GM18867 (cell line): ENCODE data around the gene LHCGR.

Experiments
- ATAC-seq: cut with Tn5 transposase; IDR thresholded peaks from one replicate; pipeline ENCODE4 v1.9.1; 2021; ENCODE audit warnings: mild to moderate bottlenecking, moderate library complexity; ENCODE audit not compliant: unreplicated experiment

The LHCGR gene

DNA sequence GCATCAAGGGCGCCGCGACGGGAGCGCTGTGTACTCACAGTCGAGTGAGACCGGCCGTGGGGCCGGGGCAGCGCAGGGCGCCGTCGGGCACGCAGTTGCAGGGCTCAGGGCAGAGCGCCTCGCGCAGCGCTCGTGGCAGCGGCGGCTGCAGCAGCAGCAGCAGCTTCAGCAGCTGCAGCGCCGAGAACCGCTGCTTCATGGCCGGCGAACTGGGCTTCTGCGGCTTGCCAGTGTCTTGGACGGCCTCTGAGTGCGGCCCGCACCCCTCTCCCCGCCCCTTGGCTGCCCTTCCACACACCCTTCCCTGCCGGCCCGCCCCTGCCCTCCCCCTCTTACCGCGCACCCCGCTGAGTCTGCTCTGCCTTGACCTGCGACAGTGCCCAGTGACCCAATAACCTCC, at the start of gene LHCGR:
Gene LHCGR (minus strand): TSS at position 252 of the 400 bp plus-strand sequence. CDS start 53 bp downstream, at position 199.
- ATAC-seq = no peak

GRCh38 chr2:48799601-48800000, 44.1 kb upstream of the LHCGR start:
- ATAC-seq = no peak

DNA sequence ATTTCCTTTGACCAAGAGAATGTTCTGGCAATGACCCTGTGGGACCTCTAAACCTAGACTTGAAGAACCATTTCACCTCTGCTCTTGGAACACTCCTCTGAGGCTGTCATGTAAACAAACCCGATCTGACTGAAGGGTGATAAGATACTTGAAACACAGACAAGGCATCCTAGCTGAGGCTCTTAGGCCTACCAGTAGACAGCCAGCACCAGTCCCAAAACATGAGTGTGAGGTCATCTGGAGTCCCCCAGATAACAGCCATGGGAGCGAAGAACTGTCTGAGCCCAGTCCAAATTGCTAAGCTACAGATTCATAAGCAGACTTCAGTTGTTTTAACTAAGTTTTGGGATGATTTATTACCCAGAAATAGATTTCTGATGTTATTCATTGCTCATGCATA, 39.5 kb upstream of the LHCGR start:
- no peak for ATAC-seq

DNA sequence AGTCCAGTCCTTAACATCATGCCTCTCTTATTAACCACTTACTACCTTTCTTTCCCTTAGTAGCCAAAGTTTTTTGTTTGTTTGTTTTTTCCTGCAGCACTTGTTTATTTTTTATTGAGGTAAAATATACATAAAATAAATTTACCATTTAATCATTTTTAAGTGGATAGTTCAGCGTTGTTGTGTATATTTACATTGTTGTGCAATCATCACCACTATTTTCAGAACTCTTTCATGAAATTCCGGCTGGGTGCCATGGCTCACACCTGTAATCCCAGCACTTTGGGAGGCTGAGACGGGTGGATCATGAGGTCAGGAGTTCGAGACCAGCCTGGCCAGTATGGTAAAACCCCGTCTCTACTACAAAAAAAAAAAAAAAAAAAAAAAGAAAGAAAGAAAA, 38.1 kb upstream of the LHCGR start:
- ATAC-seq = no peak

- no peak for ATAC-seq
These were observed 36.5 kb upstream of the LHCGR start for GRCh38 chr2:48792030-48792429.

DNA sequence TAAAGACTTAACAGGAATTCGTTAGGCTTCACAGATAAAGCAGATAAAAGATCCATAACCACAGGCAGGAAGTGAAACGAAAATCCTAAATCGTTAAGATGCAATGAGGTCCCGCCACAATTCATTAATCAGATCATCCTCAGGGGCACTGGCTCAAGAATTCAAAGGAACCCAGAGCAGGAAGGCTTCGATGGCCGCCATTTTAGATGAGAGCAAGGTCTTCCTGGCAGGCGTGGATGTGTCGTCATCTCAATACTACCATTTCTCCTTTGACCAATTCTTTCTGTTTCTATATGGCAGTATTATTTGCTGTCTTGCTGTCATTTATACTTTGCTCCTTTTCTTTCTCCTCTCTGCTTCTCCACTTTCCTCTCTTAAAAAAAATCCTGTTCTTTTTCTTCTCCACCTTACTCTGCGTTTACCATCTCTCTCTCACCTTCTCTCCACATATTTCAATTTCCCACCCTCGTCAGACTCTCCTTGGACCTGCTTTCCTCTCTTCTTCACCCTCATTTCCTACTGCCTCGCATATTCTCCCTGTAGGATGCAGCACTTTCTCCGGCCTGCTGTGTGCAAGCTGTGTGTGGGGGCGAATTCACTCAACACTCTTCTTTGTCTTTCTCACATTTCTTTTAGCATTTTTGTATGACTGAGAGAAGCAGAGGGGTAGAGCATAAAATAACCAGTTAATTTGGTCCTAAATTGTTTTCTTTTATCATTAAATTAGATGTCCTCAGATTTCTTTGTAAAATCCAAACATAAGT, 35.1 kb upstream of the LHCGR start:
- no peak for ATAC-seq

- no peak for ATAC-seq
These were observed 32.1 kb upstream of the LHCGR start for GRCh38 chr2:48787580-48787979.

DNA sequence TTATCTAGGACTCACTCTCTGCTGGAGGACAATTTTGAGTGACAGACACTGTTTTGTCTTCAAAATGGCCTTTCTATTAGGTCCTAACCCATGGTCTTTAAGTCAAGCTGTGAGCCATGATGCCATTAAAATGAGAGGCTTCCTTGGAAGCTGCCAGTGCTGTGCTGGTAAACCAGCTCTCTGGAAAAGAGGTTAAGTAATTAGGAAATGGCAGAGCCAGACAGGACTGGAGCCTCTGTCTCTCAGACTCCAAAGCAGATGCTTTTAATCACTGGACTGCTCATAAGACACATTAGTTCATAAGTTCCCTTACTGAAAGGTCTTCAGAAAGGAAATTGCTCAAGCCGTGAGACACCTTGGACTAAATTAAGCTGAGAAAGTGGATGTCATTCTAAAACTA, 25.8 kb upstream of the LHCGR start:
- ATAC-seq = no peak

- ATAC-seq = no peak
These were observed 23.6 kb upstream of the LHCGR start for GRCh38 chr2:48779019-48779716.

GRCh38 chr2:48774251-48774650, 18.7 kb upstream of the LHCGR start:
- ATAC-seq = no peak

DNA sequence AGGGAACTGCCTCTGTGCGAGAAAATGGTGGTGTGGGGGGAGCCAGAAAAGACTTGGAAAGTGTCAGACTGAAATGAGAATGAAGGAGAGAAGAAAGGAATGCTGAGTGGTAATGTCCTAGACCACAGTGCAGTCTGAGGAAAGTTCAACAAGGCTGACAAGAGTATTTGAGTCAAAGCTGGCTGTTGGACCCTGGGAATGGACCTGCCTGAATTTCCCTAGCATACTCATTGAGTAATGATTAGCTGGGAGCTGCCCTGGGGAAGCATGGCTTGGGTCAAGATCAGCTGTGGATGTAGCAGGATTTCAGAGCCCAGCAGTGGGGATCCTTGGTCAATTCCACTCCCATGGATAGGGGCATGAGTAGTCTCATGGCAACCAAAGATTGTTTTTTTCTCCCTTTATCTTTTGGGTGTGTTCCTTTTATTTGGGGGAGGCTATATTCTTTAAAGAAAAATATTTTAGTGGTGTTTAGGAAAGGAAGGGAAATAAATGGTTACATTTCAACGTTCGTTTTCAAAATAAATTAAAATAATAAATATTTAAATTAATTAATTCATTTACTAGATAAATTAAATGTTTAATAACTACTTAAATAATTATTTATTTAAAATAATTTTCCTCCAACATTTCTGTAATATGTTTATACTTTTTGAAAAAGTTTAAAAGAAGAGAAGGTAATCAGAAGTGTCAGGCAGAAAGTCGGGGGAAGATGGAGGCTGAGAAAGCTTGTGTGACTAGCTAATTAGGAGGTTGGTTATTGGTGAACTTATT, 15.9 kb upstream of the LHCGR start:
- no peak for ATAC-seq

DNA sequence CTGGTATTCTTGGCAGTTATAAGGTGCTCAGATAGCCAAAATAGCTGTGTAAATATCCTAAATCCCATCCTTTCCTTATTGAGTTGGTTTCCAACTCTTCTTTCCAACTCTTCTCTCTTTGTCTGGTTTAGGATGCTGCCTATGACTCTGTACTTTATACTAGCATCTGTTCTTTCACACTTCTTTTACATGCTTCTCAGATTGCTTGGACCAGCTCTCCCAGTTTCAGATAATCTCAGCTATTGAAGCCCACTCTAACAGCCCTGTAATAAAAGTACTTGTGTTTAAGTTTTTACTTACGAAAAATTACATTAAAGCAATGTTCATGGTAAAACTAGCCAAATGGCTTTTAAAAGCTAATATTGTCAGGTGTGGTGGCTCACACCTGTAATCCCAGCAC, 14.7 kb upstream of the LHCGR start:
- ATAC-seq = no peak

DNA sequence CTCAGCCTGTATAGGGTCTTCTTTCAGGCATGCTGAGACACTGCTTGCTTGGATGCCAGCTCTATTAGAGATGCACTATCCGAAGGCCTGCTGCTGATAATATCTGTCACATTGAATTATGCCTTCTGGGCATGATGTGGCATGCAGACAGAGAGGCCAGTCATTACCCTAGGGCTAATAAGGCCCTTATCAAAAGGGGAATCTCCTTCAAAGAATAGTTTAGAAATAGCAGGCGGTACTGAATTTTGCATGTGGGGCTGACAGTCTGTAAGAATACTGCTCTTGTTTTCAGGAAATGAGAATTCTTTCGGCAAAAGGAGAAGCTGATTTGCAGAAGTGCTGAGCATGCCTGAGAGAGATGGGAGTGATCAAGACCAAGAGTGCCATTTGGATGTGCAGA, 13.1 kb upstream of the LHCGR start:
- no peak for ATAC-seq

DNA sequence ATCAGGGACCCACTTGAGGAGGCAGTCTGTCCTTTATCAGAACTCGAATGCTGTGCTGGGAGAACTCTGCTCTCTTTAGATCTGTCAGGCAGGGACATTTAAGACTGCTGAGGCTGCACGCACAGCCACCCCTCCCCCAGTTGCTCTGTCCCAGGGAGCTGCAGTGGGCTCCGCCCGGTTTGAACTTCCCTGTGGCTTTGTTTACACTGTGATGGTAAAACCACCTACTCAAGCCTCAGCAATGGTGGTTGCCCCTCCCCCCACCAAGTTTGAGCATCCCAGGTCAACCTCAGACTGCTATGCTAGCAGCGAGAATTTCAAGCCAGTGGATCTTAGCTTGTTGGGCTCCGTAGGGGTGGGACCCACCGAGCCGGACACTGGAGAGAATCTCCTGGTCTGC, 11.8 kb upstream of the LHCGR start:
- no peak for ATAC-seq

DNA sequence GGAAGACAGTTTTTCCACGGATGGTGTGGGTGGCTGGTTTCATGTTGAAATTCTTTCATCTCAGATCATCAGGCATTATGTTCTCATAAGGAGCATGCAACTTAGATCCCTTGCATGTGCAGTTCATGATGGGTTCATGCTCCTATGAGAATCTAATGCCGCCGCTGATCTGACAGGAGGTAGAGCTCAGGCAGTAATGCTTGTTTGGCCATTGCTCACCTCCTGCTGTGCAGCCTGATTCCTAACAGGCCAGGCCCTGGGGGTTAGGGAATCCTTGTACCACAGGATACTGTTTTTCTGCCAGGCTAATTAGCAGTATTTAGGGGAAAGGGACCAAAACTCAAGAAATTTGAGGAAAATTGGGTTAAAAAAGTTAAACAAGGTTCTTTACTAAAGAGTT, 5.3 kb upstream of the LHCGR start:
- ATAC-seq = no peak

DNA sequence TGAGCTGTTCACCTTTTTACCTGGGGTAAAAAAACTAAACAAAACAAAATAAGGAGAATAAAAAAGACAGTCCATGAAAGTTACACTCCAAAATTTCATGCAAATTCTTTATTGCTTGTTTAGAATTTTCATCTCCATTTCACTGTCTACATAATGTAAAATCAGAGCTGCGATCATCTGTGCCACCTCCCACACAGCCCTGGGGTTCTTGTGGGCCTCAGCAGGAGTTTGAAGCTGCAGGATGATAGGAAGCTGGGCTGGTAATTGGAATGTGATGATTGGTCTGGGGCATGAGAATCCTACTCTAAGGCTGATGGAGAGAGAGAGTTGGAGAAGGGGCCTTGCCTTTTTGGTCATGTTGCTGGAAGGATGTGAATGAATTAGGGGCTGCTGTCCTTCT, 4.2 kb upstream of the LHCGR start:
- ATAC-seq = no peak

DNA sequence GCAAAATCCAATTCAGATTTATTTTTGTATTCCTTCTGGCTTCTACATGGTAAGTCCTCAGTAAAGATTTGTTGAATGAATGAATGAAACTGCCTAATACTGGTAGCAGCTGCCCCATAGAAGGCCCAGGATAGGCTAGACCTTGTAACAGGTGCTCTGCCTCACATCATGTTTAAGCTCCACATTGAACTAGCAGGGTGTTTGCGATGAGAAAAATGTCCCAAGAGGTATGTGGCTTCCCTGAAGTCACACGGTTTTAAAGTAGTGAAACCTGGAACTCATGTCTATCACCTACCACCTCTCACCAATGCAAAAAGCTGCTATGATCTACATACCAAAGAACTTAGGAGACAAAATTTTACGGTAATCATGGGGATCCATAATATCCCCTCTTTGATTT, 765 bp upstream of the LHCGR start:
- no peak for ATAC-seq

- ATAC-seq = no peak
These were observed 650 bp downstream of the LHCGR start for GRCh38 chr2:48754874-48755273.

DNA sequence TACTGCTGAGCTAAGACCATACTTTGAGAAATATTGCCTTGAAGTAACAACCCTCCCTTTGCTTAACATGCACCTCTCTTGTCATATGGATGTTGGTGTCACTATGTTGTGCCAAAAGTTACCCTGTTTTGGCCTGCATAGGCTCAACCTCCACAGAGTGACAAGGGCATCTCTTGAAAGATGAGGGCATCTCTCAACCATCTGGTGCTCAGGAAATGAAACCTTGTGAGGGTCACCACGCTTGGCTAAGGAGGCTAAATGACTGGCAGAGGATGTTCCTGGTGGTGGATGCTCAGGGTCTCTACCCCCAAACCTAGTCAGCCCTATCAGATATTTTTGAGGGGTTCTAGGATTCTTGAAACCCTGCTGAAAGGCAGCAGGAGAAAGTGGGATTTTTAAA, 2.3 kb downstream of the LHCGR start:
- ATAC-seq = no peak

DNA sequence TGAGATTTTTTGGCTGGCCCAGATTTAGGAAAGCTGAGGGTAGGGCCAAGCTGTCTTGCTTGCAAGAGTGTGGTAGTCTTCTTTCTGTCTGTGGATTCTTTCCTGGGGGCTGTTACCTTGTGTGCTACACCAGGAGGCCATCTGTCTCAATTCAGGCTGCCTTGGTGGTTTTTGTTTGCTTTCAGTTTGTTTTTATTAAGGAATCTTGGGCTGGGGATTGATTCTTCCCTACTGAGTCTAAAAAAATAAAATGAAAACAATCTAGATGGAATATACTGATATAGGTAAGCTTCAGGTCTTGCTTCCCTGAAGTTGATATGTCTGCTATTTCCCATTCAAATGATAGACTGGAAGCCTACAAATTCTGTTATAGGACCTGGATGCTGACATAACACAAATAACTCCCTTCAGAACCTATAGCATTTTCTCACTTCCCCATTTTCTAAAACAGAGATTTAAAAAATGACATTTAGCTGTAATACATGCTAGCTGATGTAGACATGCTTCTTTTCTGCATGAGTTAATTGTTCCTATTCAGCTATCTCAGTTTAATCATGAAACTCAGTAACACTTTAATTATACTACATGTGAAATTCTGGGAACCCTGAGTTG, 5.3 kb downstream of the LHCGR start:
- ATAC-seq = peak; percentile 64
